HepG2 (cell line): ENCODE results near the gene CES3. TPM values are rescaled to one million over a fixed set of nuclear protein-coding genes. Genes with fewer than 3 reads are reported as not detected.

Source experiments
- ARID5B ChIP-seq: IDR thresholded peaks from 2 replicates; pipeline ENCODE4 v1.4.0; 2020; ENCODE audit warnings: mild to moderate bottlenecking, missing genetic modification reagents
- CEBPG ChIP-seq: IDR thresholded peaks from 2 replicates; pipeline ENCODE4 v1.6.1; 2016
- HNF1A ChIP-seq, 2 experiments: sonication (generic) in 1 of 2; formaldehyde crosslinking in 1 of 2; IDR thresholded peaks; 2 replicates each; pipeline versions ENCODE4 v1.4.0 to v1.6.1; 2016 to 2020; ENCODE audit warnings: borderline replicate concordance in 1 of 2, low read depth in 1 of 2, mild to moderate bottlenecking in 1 of 2, missing genetic modification reagents in 1 of 2
- JARID2 ChIP-seq: sonication (generic); formaldehyde crosslinking; IDR thresholded peaks from 2 replicates; pipeline ENCODE4 v1.8.1; 2023; ENCODE audit warnings: missing genetic modification reagents, inconsistent platforms; ENCODE audit not compliant: insufficient replicate concordance
- NFYC ChIP-seq: IDR thresholded peaks from 2 replicates; pipeline ENCODE4 v1.6.1; 2016; ENCODE audit warnings: missing genetic modification reagents, missing compliant biosample characterization
- NONO ChIP-seq, 2 experiments: fragments of 450-650 bp in 1 of 2; sonication (generic) in 1 of 2; formaldehyde crosslinking in 1 of 2; IDR thresholded peaks in 1 of 2; conservative IDR thresholded peaks in 1 of 2; 2 replicates each; pipeline versions ENCODE4 v1.6.1 to v1.8.0; 2017 to 2022; ENCODE audit warnings: mild to moderate bottlenecking in 1 of 2, missing genetic modification reagents in 1 of 2, moderate library complexity in 1 of 2
- PHF8 ChIP-seq: sonication (generic); formaldehyde crosslinking; IDR thresholded peaks from 2 replicates; pipeline ENCODE4 v1.5.0; 2020; ENCODE audit warnings: missing genetic modification reagents
- SAP130 ChIP-seq: IDR thresholded peaks from 2 replicates; pipeline ENCODE4 v1.6.1; 2016; ENCODE audit warnings: low read depth
- SP5 ChIP-seq: IDR thresholded peaks from 2 replicates; pipeline ENCODE4 v1.6.1; 2016; ENCODE audit warnings: low read depth, borderline replicate concordance
- ZFP37 ChIP-seq: sonication (generic); formaldehyde crosslinking; IDR thresholded peaks from 2 replicates; pipeline ENCODE4 v1.4.0; 2020; ENCODE audit warnings: missing genetic modification reagents, borderline replicate concordance
- ZNF138 ChIP-seq: sonication (generic); formaldehyde crosslinking; IDR thresholded peaks from 2 replicates; pipeline ENCODE4 v1.5.0; 2020; ENCODE audit warnings: mild to moderate bottlenecking, low read depth, missing genetic modification reagents
- ZNF512B ChIP-seq: sonication (generic); formaldehyde crosslinking; IDR thresholded peaks from 2 replicates; pipeline ENCODE4 v1.5.1; 2020; ENCODE audit warnings: missing genetic modification reagents, mild to moderate bottlenecking, borderline replicate concordance
- ZNF570 ChIP-seq: sonication (generic); formaldehyde crosslinking; IDR thresholded peaks from 2 replicates; pipeline ENCODE4 v1.4.0; 2020; ENCODE audit warnings: mild to moderate bottlenecking, missing genetic modification reagents, borderline replicate concordance
- ZNF605 ChIP-seq: sonication (generic); formaldehyde crosslinking; IDR thresholded peaks from 2 replicates; pipeline ENCODE4 v1.8.0; 2022; ENCODE audit warnings: mild to moderate bottlenecking, missing genetic modification reagents
- ZNF614 ChIP-seq: IDR thresholded peaks from 2 replicates; pipeline ENCODE4 v1.6.1; 2018; ENCODE audit warnings: missing biosample characterization, missing genetic modification reagents, inconsistent platforms, borderline replicate concordance
- ZNF703 ChIP-seq: sonication (generic); formaldehyde crosslinking; IDR thresholded peaks from 2 replicates; pipeline ENCODE4 v1.5.1; 2020; ENCODE audit warnings: missing genetic modification reagents, mild to moderate bottlenecking, moderate library complexity, borderline replicate concordance
- ZNF83 ChIP-seq: sonication (generic); formaldehyde crosslinking; IDR thresholded peaks from 2 replicates; pipeline ENCODE4 v1.4.0; 2020; ENCODE audit warnings: missing genetic modification reagents, mild to moderate bottlenecking, borderline replicate concordance
- polyA plus RNA-seq, 8 experiments: library from polyadenylated mRNA; depleted of rRNA in 3 of 8; stranded (reverse) in 7 of 8; unstranded in 1 of 8; fragments of >200 nt; fragmentation: Illumina TruSeq in 4 of 8; extraction: Trizol in 4 of 8; gene quantifications; 2 replicates each; pipeline versions ENCODE4 v1.2.1 to v1.2.3, GENCODE V29; 2011 to 2016; ENCODE audit warnings: low read depth in 4 of 8, missing spikeins in 1 of 8, mixed read lengths in 1 of 8; ENCODE audit not compliant: insufficient read depth in 1 of 8
- total RNA-seq, 5 experiments: library from RNA; depleted of rRNA; stranded (reverse); fragments of >200 nt; fragmentation: Illumina TruSeq; extraction: Trizol; gene quantifications; 2 replicates each; pipeline ENCODE4 v1.2.3, GENCODE V29; 2016; ENCODE audit warnings: low read depth in 1 of 5

The CES3 gene
- total and polyA plus RNA-seq, 2 of the 13 experiments (the other 11 are each of a cell fraction or from before 2014, with no cell fraction given), result 6.6 to 17.4 TPM

- TF ChIP-seq SP5 (CRISPR knock-in tag), result peak; percentile 53; the same call in 1 of the 2 replicates
- TF ChIP-seq ZNF605 (CRISPR knock-in tag), result peak; percentile 94
- TF ChIP-seq ARID5B, result peak; percentile 63
- TF ChIP-seq CEBPG (CRISPR knock-in tag), result 0 out of 2 replicates have a peak, but pooled peaks have one; percentile 12
- no peak for TF ChIP-seq ZNF83 (CRISPR knock-in tag)
- peak; percentile 76 for TF ChIP-seq PHF8 (CRISPR knock-in tag)
- TF ChIP-seq NFYC (CRISPR knock-in tag), result no peak
- no peak for TF ChIP-seq HNF1A (IDR thresholded peaks at IDR 0.05; ENCODE audit: low read depth)
- TF ChIP-seq HNF1A (CRISPR knock-in tag; IDR thresholded peaks at IDR 0.05; ENCODE audit: borderline replicate concordance), result no peak
- 0 out of 2 replicates have a peak, but pooled peaks have one; percentile 16 for TF ChIP-seq ZNF138 (CRISPR knock-in tag)
- TF ChIP-seq ZNF614 (CRISPR knock-in tag), result peak; percentile 69; the same call in 1 of the 2 replicates
- TF ChIP-seq SAP130 (CRISPR knock-in tag), result peak; percentile 98
- TF ChIP-seq NONO (IDR thresholded peaks at IDR 0.05), result no peak
- peak; percentile 97 for TF ChIP-seq NONO (CRISPR knock-in tag; conservative IDR thresholded peaks at IDR 0.05)
- peak; percentile 58 for TF ChIP-seq JARID2 (CRISPR knock-in tag)
- no peak; the same call in 1 of the 2 replicates for TF ChIP-seq ZNF703 (CRISPR knock-in tag)
- TF ChIP-seq ZNF512B, result no peak; the same call in 1 of the 2 replicates
- TF ChIP-seq ZFP37, result 0 out of 2 replicates have a peak, but pooled peaks have one; percentile 78
- no peak for TF ChIP-seq ZNF570 (CRISPR knock-in tag)
Observed at GRCh38 chr16:66935314-66936011, 25.6 kb upstream of the CES3 start, which contains the start of gene CES2 (continued).
